Smooth muscle cell (in vitro differentiated cells): ENCODE data around the gene ARL15. TPM values are rescaled to one million over a fixed set of nuclear protein-coding genes. Genes with fewer than 3 reads are reported as not detected.

Source experiments
- DNase-seq: peaks from one replicate; lab custom pipeline; 2025; ENCODE audit not compliant: unreplicated experiment; lab: John Stamatoyannopoulos, UW
- H2AFZ ChIP-seq: fragments of 200-600 bp; sonication (generic); 2 replicates; pipeline ENCODE4 v1.6.0; 2016; ENCODE audit warnings: antibody characterized with exemption, low read depth, mild to moderate bottlenecking
- H3F3A ChIP-seq: fragments of 200-600 bp; sonication (generic); 2 replicates; pipeline ENCODE4 v1.6.0; 2017; ENCODE audit warnings: antibody characterized with exemption, low read depth
- H3K27ac ChIP-seq: fragments of 200-600 bp; sonication (generic); 2 replicates; pipeline ENCODE4 v1.5.1; 2016; ENCODE audit warnings: low read depth, mild to moderate bottlenecking
- H3K27me3 ChIP-seq: fragments of 200-600 bp; sonication (generic); 2 replicates; pipeline ENCODE4 v1.6.1; 2016; ENCODE audit warnings: low read depth, mild to moderate bottlenecking
- H3K36me3 ChIP-seq: fragments of 200-600 bp; sonication (generic); 2 replicates; pipeline ENCODE4 v1.5.1; 2016; ENCODE audit warnings: low read depth
- H3K4me1 ChIP-seq: fragments of 200-600 bp; sonication (generic); 2 replicates; pipeline ENCODE4 v1.5.1; 2016; ENCODE audit warnings: low read depth
- H3K4me2 ChIP-seq: fragments of 200-600 bp; sonication (generic); 2 replicates; pipeline ENCODE4 v1.6.0; 2016; ENCODE audit warnings: mild to moderate bottlenecking
- H3K4me3 ChIP-seq: fragments of 200-600 bp; sonication (generic); 2 replicates; pipeline ENCODE4 v1.5.1; 2016; ENCODE audit warnings: mild to moderate bottlenecking
- H3K79me2 ChIP-seq: fragments of 200-600 bp; sonication (generic); 2 replicates; pipeline ENCODE4 v1.6.0; 2016; ENCODE audit warnings: low read depth, mild to moderate bottlenecking
- H3K9ac ChIP-seq: fragments of 200-600 bp; sonication (generic); 2 replicates; pipeline ENCODE4 v1.6.0; 2016; ENCODE audit warnings: low read depth
- H3K9me3 ChIP-seq: fragments of 200-600 bp; sonication (generic); replicated peaks from 2 replicates; pipeline ENCODE4 v1.5.1; 2016; ENCODE audit warnings: low read depth
- H4K20me1 ChIP-seq: fragments of 200-600 bp; sonication (generic); 2 replicates; pipeline ENCODE4 v1.6.0; 2016; ENCODE audit warnings: low read depth
- WGBS: methylation state at CpG from one replicate; pipeline ENCODE4 v1.1.7; 2016; ENCODE audit warnings: low lambda C conversion rate; 5-methylcytosine and 5-hydroxymethylcytosine counted together
- polyA plus RNA-seq: library from polyadenylated mRNA; unstranded; fragments of >200 nt; fragmentation: Nextera tagmentation; extraction: Ambion mirVana; gene quantifications from 2 replicates; pipeline ENCODE4 v1.2.1, GENCODE V29; 2016
- total RNA-seq: library from RNA; depleted of rRNA; stranded (reverse); fragments of >200 nt; gene quantifications from 2 replicates; pipeline ENCODE4 v1.2.3, GENCODE V29; 2014
- TF ChIP-seq, protein P1 (sequence below): fragments of 200-600 bp; sonication (generic); IDR thresholded peaks from 2 replicates; pipeline ENCODE4 v1.5.1; 2017; ENCODE audit warnings: borderline replicate concordance, mild to moderate bottlenecking, antibody characterized with exemption; ENCODE audit not compliant: insufficient read depth, poor library complexity, severe bottlenecking

The ARL15 gene
- total and polyA plus RNA-seq, 2 experiments from 2014 or later, result 9.8 to 51.1 TPM

DNA sequence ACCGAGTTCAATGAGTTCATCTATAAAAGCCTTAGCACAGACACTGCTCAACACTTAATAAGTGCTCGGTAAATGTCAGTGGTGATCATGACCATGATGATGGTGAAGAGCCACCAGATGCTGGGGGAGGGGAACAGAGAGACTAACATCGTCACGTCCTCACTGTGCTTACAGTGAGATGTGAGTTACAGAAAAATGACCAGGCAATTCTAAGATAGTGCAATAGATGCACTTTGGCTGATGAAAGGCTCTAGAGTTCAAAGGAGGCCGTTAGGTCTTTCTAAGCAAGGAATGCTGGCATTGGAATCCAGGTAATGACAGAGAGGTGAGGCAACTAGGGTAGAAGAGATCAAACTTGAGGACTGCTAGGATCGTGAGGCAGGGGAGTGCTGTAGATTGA lies 36.7 kb downstream of the ARL15 start:
- H3K79me2 ChIP-seq, result peaks cover 7% of the 10 kb centered on the region
- no peak overlapping the region for H2AFZ ChIP-seq
- TF ChIP-seq, protein P1, sequence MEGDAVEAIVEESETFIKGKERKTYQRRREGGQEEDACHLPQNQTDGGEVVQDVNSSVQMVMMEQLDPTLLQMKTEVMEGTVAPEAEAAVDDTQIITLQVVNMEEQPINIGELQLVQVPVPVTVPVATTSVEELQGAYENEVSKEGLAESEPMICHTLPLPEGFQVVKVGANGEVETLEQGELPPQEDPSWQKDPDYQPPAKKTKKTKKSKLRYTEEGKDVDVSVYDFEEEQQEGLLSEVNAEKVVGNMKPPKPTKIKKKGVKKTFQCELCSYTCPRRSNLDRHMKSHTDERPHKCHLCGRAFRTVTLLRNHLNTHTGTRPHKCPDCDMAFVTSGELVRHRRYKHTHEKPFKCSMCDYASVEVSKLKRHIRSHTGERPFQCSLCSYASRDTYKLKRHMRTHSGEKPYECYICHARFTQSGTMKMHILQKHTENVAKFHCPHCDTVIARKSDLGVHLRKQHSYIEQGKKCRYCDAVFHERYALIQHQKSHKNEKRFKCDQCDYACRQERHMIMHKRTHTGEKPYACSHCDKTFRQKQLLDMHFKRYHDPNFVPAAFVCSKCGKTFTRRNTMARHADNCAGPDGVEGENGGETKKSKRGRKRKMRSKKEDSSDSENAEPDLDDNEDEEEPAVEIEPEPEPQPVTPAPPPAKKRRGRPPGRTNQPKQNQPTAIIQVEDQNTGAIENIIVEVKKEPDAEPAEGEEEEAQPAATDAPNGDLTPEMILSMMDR, result no peak
- H4K20me1 ChIP-seq, result peaks cover 11% of the 10 kb centered on the region
- DNase-seq, result no peak
- no peaks in the 10 kb centered on the region for H3K9me3 ChIP-seq
- H3K9ac ChIP-seq, result no peak overlapping the region
- no peak overlapping the region for H3K4me3 ChIP-seq
- no peaks in the 10 kb centered on the region for H3K36me3 ChIP-seq
- H3K4me2 ChIP-seq, result no peak overlapping the region
- no peak overlapping the region for H3K27ac ChIP-seq
- 62% methylated on average over 6 of the region's 6 CpGs for WGBS
- H3K27me3 ChIP-seq, result no peaks in the 10 kb centered on the region
- no peaks in the 10 kb centered on the region for H3F3A ChIP-seq
- no peaks in the 10 kb centered on the region for H3K4me1 ChIP-seq

DNA sequence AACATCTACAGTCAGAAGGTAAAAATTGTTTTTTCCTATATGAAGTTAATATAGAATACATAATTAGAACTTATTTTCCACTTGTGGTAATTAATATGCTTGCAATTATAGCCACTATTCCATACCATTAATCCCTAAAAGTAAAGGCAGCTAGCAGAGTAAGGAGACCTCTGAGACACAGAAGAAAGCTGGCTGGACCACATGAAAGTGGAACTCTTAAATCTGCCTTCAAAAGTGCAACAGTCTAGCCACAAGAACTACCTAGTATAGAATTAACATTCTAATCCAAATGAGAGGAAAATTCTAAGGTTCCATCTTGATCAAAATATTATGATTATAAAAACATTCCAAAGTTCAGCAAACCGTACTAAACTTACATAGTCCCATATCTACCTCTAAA lies 37.6 kb downstream of the ARL15 start:
- Histone ChIP-seq H3K27ac (no peak overlapping the region), H2AFZ (no peak overlapping the region), H3K4me3 (no peak overlapping the region), H3K27me3 (no peaks in the 10 kb centered on the region), H3K36me3 (no peaks in the 10 kb centered on the region), H3K9ac (no peak overlapping the region), H3K4me2 (no peak overlapping the region), H3K9me3 (no peaks in the 10 kb centered on the region), H4K20me1 (peaks cover 11% of the 10 kb centered on the region), H3F3A (no peaks in the 10 kb centered on the region), H3K79me2 (peaks cover 7% of the 10 kb centered on the region), H3K4me1 (no peaks in the 10 kb centered on the region)
- TF ChIP-seq, protein P1, result no peak
- WGBS, result 93% methylated on average over 1 of the region's 1 CpG
- DNase-seq, result no peak

DNA sequence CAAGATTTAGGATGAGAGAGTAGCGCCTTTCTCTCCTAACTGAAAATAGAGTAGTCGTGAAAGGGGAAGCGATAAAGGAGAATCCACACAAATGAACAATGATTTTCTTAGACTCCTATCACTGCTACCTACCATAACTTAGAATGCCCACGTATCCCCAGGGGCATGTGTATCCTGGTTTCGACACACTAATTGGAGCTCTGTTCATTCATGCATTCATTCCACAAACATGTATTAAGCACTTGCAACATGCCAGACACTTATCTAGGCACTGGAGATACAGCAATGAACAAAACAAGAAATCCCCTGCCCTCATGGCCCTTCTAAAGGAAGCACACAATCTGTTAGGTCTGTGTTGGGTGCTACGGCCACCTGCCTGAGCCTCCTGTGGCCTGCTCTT lies 40.0 kb downstream of the ARL15 start:
- Histone ChIP-seq H3K79me2 (peaks cover 3% of the 10 kb centered on the region), H3K4me1 (no peaks in the 10 kb centered on the region), H2AFZ (no peak overlapping the region), H3K27ac (no peak overlapping the region), H3K4me2 (no peak overlapping the region), H3K9ac (no peak overlapping the region), H3K36me3 (no peaks in the 10 kb centered on the region), H3F3A (no peaks in the 10 kb centered on the region), H3K27me3 (no peaks in the 10 kb centered on the region), H4K20me1 (peaks cover 8% of the 10 kb centered on the region), H3K4me3 (no peak overlapping the region), H3K9me3 (no peaks in the 10 kb centered on the region)
- DNase-seq, result no peak
- WGBS, result 77% methylated on average over 6 of the region's 6 CpGs
- TF ChIP-seq, protein P1, result no peak

DNA sequence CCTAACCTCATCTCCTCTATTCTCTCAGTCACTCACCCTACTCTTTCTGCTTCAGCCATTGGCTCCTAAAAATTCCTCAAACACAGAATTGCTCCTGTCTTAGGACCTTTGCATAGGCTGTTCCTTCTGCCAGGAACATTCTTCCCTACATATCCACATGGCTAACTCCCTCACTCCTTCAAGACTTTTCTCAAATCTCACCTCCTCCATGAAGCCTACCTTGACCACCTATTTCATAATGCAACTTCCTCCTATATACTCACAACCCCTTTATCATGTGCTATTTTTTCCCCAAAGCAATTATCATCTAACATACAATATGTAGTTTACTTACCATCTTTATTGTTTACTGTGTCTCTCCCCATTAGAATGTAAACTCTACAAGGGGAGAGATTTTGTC lies 45.8 kb downstream of the ARL15 start:
- Histone ChIP-seq H3K36me3 (no peaks in the 10 kb centered on the region), H3K27me3 (no peaks in the 10 kb centered on the region), H3K4me2 (no peak overlapping the region), H3K9ac (no peak overlapping the region), H3K4me3 (no peak overlapping the region), H3K79me2 (peaks cover 16% of the 10 kb centered on the region), H3F3A (no peaks in the 10 kb centered on the region), H3K9me3 (no peaks in the 10 kb centered on the region), H3K4me1 (peaks cover 2% of the 10 kb centered on the region), H4K20me1 (peaks cover 6% of the 10 kb centered on the region), H3K27ac (no peak overlapping the region), H2AFZ (no peak overlapping the region)
- no peak for DNase-seq
- TF ChIP-seq, protein P1, result no peak
